Mesenchymal stem cell (in vitro differentiated cells and primary cell): Measurements from ENCODE around the gene KIAA0232.
"Not testable (repeated sequence)": the region's sequence is repeated elsewhere in the genome, so short reads cannot be mapped to it uniquely, and the experiment has no call there.

ENCODE experiments used
- DNase-seq: peaks from one replicate; pipeline ENCODE4 v3.0.0-alpha.2; 2013
- H2AFZ ChIP-seq: one replicate; pipeline ENCODE4 v1.6.1; 2013; ENCODE audit warnings: low read depth, mild to moderate bottlenecking, control low read depth, inconsistent platforms, low read length, moderate library complexity
- H2AK5ac ChIP-seq: 2 replicates; pipeline ENCODE4 v1.6.1; 2013; ENCODE audit warnings: low read length, moderate library complexity, mild to moderate bottlenecking, inconsistent platforms; ENCODE audit not compliant: severe bottlenecking
- H2BK120ac ChIP-seq: one replicate; pipeline ENCODE4 v1.6.1; 2013; ENCODE audit warnings: low read depth, mild to moderate bottlenecking, inconsistent platforms, low read length, moderate library complexity
- H2BK12ac ChIP-seq, 2 experiments: one replicate each; pipeline ENCODE4 v1.6.1; 2013; ENCODE audit warnings: inconsistent platforms in 2 of 2, low read length in 2 of 2, mild to moderate bottlenecking in 2 of 2, moderate library complexity in 2 of 2, control low read depth in 1 of 2
- H2BK15ac ChIP-seq: one replicate; pipeline ENCODE4 v1.6.1; 2013; ENCODE audit warnings: mild to moderate bottlenecking, low read depth, inconsistent platforms; ENCODE audit not compliant: poor library complexity, severe bottlenecking
- H2BK5ac ChIP-seq: 2 replicates; pipeline ENCODE4 v1.6.1; 2013; ENCODE audit warnings: low read depth, mild to moderate bottlenecking, low read length, control low read depth, inconsistent platforms; ENCODE audit not compliant: poor library complexity, severe bottlenecking
- H3K14ac ChIP-seq, 2 experiments: one replicate each; pipeline ENCODE4 v1.6.1; 2013; ENCODE audit warnings: inconsistent platforms in 2 of 2, low read length in 2 of 2, control low read depth in 1 of 2, mild to moderate bottlenecking in 1 of 2, moderate library complexity in 1 of 2
- H3K18ac ChIP-seq, 2 experiments: one replicate each; pipeline ENCODE4 v1.6.1; 2013; ENCODE audit warnings: inconsistent platforms in 2 of 2, low read length in 2 of 2, control low read depth in 1 of 2, low read depth in 1 of 2, mild to moderate bottlenecking in 1 of 2
- H3K23ac ChIP-seq, 2 experiments: one replicate each; pipeline ENCODE4 v1.6.1; 2013; ENCODE audit warnings: inconsistent platforms in 2 of 2, low read length in 2 of 2, mild to moderate bottlenecking in 2 of 2, moderate library complexity in 2 of 2, control low read depth in 1 of 2
- H3K27ac ChIP-seq: 2 replicates; pipeline ENCODE4 v1.5.1; 2013; ENCODE audit warnings: mild to moderate bottlenecking, moderate library complexity, low read length, control low read depth, inconsistent platforms; ENCODE audit not compliant: poor library complexity, severe bottlenecking
- H3K27me3 ChIP-seq, 2 experiments: 2 replicates each; pipeline versions ENCODE4 v1.6.1 to v1.7.0; 2013; ENCODE audit warnings: low read length in 2 of 2, mild to moderate bottlenecking in 2 of 2, moderate library complexity in 2 of 2, control low read depth in 1 of 2, inconsistent platforms in 1 of 2; ENCODE audit not compliant: control insufficient read depth in 1 of 2, insufficient read depth in 1 of 2
- H3K36me3 ChIP-seq, 2 experiments: 2 replicates each; pipeline versions ENCODE4 v1.6.1 to v1.7.0; 2013; ENCODE audit warnings: low read length in 2 of 2, control low read depth in 1 of 2, inconsistent platforms in 1 of 2, low read depth in 1 of 2, mild to moderate bottlenecking in 1 of 2; ENCODE audit not compliant: insufficient read depth in 2 of 2, control insufficient read depth in 1 of 2
- H3K4ac ChIP-seq, 2 experiments: one replicate each; pipeline ENCODE4 v1.6.1; 2013; ENCODE audit warnings: inconsistent platforms in 2 of 2, low read length in 2 of 2, mild to moderate bottlenecking in 2 of 2, moderate library complexity in 2 of 2, control low read depth in 1 of 2, low read depth in 1 of 2
- H3K4me1 ChIP-seq: 2 replicates; pipeline ENCODE4 v1.6.1; 2013; ENCODE audit warnings: low read depth, low read length, control low read depth; ENCODE audit not compliant: control insufficient read depth, insufficient read depth
- H3K4me2 ChIP-seq: 2 replicates; pipeline ENCODE4 v1.6.1; 2013; ENCODE audit warnings: low read length, mild to moderate bottlenecking, inconsistent platforms; ENCODE audit not compliant: poor library complexity, severe bottlenecking
- H3K4me3 ChIP-seq, 2 experiments: 2 replicates each; pipeline versions ENCODE4 v1.5.1 to v1.7.0; 2013; ENCODE audit warnings: low read length in 2 of 2, mild to moderate bottlenecking in 2 of 2, control low read depth in 1 of 2, low read depth in 1 of 2; ENCODE audit not compliant: insufficient read depth in 1 of 2
- H3K79me1 ChIP-seq: replicated peaks from 2 replicates; pipeline ENCODE4 v1.6.1; 2013; ENCODE audit warnings: mild to moderate bottlenecking, control low read depth, low read length, inconsistent platforms; ENCODE audit not compliant: poor library complexity, severe bottlenecking
- H3K9ac ChIP-seq: 2 replicates; pipeline ENCODE4 v1.7.0; 2013; ENCODE audit warnings: mild to moderate bottlenecking, low read length, moderate library complexity
- H3K9me3 ChIP-seq: 2 replicates; pipeline ENCODE4 v1.7.0; 2013; ENCODE audit warnings: mild to moderate bottlenecking, low read length; ENCODE audit not compliant: control insufficient read depth
- H4K8ac ChIP-seq: one replicate; pipeline ENCODE4 v1.6.1; 2013; ENCODE audit warnings: inconsistent platforms, mild to moderate bottlenecking, low read length, moderate library complexity
- H4K91ac ChIP-seq: one replicate; pipeline ENCODE4 v1.6.1; 2013; ENCODE audit warnings: mild to moderate bottlenecking, low read length, inconsistent platforms
- WGBS: methylation state at CpG from one replicate; pipeline ENCODE4 v1.1.7; 2013; ENCODE audit warnings: mixed read lengths; 5-methylcytosine and 5-hydroxymethylcytosine counted together

KIAA0232 gene

GRCh38 chr4:6910960-6911874 lies 128.7 kb downstream of the KIAA0232 start:
- H3K18ac ChIP-seq, result peak overlapping the region in 1 of 2 experiments; percentile 29
- peak overlapping the region; percentile 31 for H4K91ac ChIP-seq
- peak overlapping the region in 1 of 2 experiments; percentile 53 for H3K4ac ChIP-seq
- H3K27me3 ChIP-seq, result peaks cover 4 to 14% of the 10 kb centered on the region in 2 experiments
- H3K36me3 ChIP-seq, result no peaks in the 10 kb centered on the region
- H3K27ac ChIP-seq, result no peak overlapping the region
- H2BK15ac ChIP-seq, result peak overlapping the region; percentile 15
- H2AK5ac ChIP-seq, result peak overlapping the region; percentile 19
- no peak overlapping the region for H3K9ac ChIP-seq
- no peak for DNase-seq
- no peak overlapping the region for H2AFZ ChIP-seq
- no peak overlapping the region for H3K4me2 ChIP-seq
- H2BK5ac ChIP-seq, result no peak overlapping the region
- H3K79me1 ChIP-seq, result peaks cover 39% of the 10 kb centered on the region
- H2BK12ac ChIP-seq, result peak overlapping the region in 1 of 2 experiments; percentile 66
- H3K14ac ChIP-seq, result peak overlapping the region in 1 of 2 experiments; percentile 51
- peak overlapping the region in 1 of 2 experiments; percentile 78 for H3K4me3 ChIP-seq
- H3K23ac ChIP-seq, result peak overlapping the region in 1 of 2 experiments; percentile 85
- H3K9me3 ChIP-seq, result no peaks in the 10 kb centered on the region
- H2BK120ac ChIP-seq, result no peak overlapping the region
- WGBS, result 92% methylated on average over 15 of the region's 15 CpGs
- H4K8ac ChIP-seq, result peak overlapping the region; percentile 52
- peaks cover 31% of the 10 kb centered on the region for H3K4me1 ChIP-seq

- H3K27me3 ChIP-seq, H3K9ac ChIP-seq, H3K23ac ChIP-seq, H3K4me3 ChIP-seq, H2BK120ac ChIP-seq, H3K27ac ChIP-seq, H3K14ac ChIP-seq, H2AFZ ChIP-seq, H2BK5ac ChIP-seq, H3K36me3 ChIP-seq, H2BK12ac ChIP-seq, H4K8ac ChIP-seq, H3K9me3 ChIP-seq, H3K4me2 ChIP-seq, H3K4ac ChIP-seq, H2BK15ac ChIP-seq, H3K18ac ChIP-seq, DNase-seq, H2AK5ac ChIP-seq, H4K91ac ChIP-seq: not testable (repeated sequence)
- 95% methylated on average over 7 of the region's 10 CpGs for WGBS
- H3K79me1 ChIP-seq, result peaks cover 44% of the 10 kb centered on the region
- H3K4me1 ChIP-seq, result peaks cover 38% of the 10 kb centered on the region
Observed at GRCh38 chr4:6911917-6912316, 129.4 kb downstream of the KIAA0232 start.

GRCh38 chr4:6912441-6912840 lies 129.9 kb downstream of the KIAA0232 start:
- Histone ChIP-seq H3K4me2 (no peak overlapping the region), H3K27ac (no peak overlapping the region), H2BK12ac (peak overlapping the region in 1 of 2 experiments; percentile 6), H2BK5ac (no peak overlapping the region), H2AK5ac (no peak overlapping the region), H3K79me1 (peaks cover 48% of the 10 kb centered on the region), H2AFZ (no peak overlapping the region), H3K4me1 (peaks cover 41% of the 10 kb centered on the region), H3K23ac (no peak overlapping the region), H3K9ac (no peak overlapping the region), H3K4ac (no peak overlapping the region), H3K36me3 (peaks cover 0 to 3% of the 10 kb centered on the region in 2 experiments), H3K4me3 (no peak overlapping the region), H4K8ac (no peak overlapping the region), H3K9me3 (no peaks in the 10 kb centered on the region), H2BK15ac (no peak overlapping the region), H2BK120ac (no peak overlapping the region), H3K14ac (no peak overlapping the region), H4K91ac (no peak overlapping the region), H3K18ac (no peak overlapping the region), H3K27me3 (peaks cover 0 to 2% of the 10 kb centered on the region in 2 experiments)
- DNase-seq, result no peak
- WGBS, result 89% methylated on average over 4 of the region's 4 CpGs

- Histone ChIP-seq H3K27me3 (no peaks in the 10 kb centered on the region), H3K79me1 (peaks cover 52% of the 10 kb centered on the region), H2BK120ac (no peak overlapping the region), H2AFZ (no peak overlapping the region), H3K4me1 (peaks cover 41% of the 10 kb centered on the region), H3K9me3 (no peaks in the 10 kb centered on the region), H4K91ac (no peak overlapping the region), H3K4me2 (no peak overlapping the region), H3K14ac (no peak overlapping the region), H2BK15ac (no peak overlapping the region), H2BK5ac (no peak overlapping the region), H3K9ac (no peak overlapping the region), H4K8ac (no peak overlapping the region), H3K4me3 (no peak overlapping the region), H3K27ac (no peak overlapping the region), H2AK5ac (no peak overlapping the region), H3K36me3 (peaks cover 0 to 3% of the 10 kb centered on the region in 2 experiments), H2BK12ac (no peak overlapping the region), H3K4ac (no peak overlapping the region), H3K23ac (no peak overlapping the region), H3K18ac (no peak overlapping the region)
- DNase-seq, result no peak
- WGBS, result 96% methylated on average over 3 of the region's 6 CpGs
Observed at GRCh38 chr4:6913350-6913905, 130.9 kb downstream of the KIAA0232 start.
